HL-60 (cell line): ENCODE results near the gene MEMO1.

Experiments
- DNase-seq, 2 experiments: peaks; one replicate each; pipeline ENCODE4 v3.0.0-alpha.2; 2010 to 2020; ENCODE audit warnings: low read depth in 1 of 2, low spot score in 1 of 2
- H3K27ac ChIP-seq: fragments of 250-450 bp; sonication (Bioruptor Pico); replicated peaks from 2 replicates; pipeline ENCODE4 v1.5.1; 2020; ENCODE audit warnings: mild to moderate bottlenecking, moderate library complexity
- H3K27me3 ChIP-seq: fragments of 250-450 bp; sonication (Bioruptor Pico); 2 replicates; pipeline ENCODE4 v1.5.1; 2021; ENCODE audit warnings: mild to moderate bottlenecking, moderate library complexity; ENCODE audit not compliant: insufficient read depth, poor library complexity, severe bottlenecking
- H3K4me3 ChIP-seq: replicated peaks from 2 replicates; pipeline ENCODE4 v1.5.1; 2011; ENCODE audit warnings: mild to moderate bottlenecking, control low read depth, low read length; ENCODE audit not compliant: insufficient read depth
- GABPA ChIP-seq: IDR thresholded peaks from 2 replicates; pipeline ENCODE4 v1.6.1; 2012; ENCODE audit warnings: low read depth
- POLR2AphosphoS5 ChIP-seq: IDR thresholded peaks from 2 replicates; pipeline ENCODE4 v1.6.1; 2012; ENCODE audit warnings: low read depth
- SPI1 ChIP-seq: IDR thresholded peaks from 2 replicates; pipeline ENCODE4 v1.6.1; 2012; ENCODE audit warnings: low read depth, mild to moderate bottlenecking, borderline replicate concordance
- TF ChIP-seq, protein P1 (sequence below): IDR thresholded peaks from one replicate; pipeline ENCODE4 v1.5.1; 2011; ENCODE audit warnings: low read length, control low read depth, inconsistent platforms; ENCODE audit not compliant: insufficient read depth
- TF ChIP-seq, protein P2 (sequence below): IDR thresholded peaks from 2 replicates; pipeline ENCODE4 v1.6.1; 2012; ENCODE audit warnings: low read depth; ENCODE audit not compliant: insufficient replicate concordance

Gene MEMO1

DNA sequence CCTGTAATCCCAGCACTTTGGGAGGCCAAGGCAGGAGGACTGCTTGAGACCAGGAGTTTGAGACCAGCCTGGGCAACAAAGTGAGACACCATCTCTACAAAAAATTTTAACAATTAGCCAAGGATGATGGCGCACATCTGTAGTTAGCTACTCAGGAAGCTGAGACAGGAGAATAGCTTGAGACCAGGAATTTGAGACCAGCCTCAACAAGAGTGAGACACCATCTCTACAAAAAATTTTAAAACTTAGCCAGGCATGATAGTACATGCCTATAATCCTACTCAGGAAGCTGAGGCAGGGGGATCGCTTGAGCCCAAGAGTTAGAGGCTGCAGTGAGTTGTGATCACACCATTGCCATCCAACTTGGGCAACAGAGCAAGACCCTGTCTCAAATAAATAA, 7.0 kb downstream of the MEMO1 start:
- Histone ChIP-seq H3K27me3 (no peaks in the 10 kb centered on the region), H3K4me3 (no peak overlapping the region), H3K27ac (no peak overlapping the region)
- DNase-seq, result no peak
- TF ChIP-seq, protein P1, sequence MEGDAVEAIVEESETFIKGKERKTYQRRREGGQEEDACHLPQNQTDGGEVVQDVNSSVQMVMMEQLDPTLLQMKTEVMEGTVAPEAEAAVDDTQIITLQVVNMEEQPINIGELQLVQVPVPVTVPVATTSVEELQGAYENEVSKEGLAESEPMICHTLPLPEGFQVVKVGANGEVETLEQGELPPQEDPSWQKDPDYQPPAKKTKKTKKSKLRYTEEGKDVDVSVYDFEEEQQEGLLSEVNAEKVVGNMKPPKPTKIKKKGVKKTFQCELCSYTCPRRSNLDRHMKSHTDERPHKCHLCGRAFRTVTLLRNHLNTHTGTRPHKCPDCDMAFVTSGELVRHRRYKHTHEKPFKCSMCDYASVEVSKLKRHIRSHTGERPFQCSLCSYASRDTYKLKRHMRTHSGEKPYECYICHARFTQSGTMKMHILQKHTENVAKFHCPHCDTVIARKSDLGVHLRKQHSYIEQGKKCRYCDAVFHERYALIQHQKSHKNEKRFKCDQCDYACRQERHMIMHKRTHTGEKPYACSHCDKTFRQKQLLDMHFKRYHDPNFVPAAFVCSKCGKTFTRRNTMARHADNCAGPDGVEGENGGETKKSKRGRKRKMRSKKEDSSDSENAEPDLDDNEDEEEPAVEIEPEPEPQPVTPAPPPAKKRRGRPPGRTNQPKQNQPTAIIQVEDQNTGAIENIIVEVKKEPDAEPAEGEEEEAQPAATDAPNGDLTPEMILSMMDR, result no peak
- TF ChIP-seq GABPA (no peak), POLR2AphosphoS5 (no peak), SPI1 (no peak)
- TF ChIP-seq, protein P2, sequence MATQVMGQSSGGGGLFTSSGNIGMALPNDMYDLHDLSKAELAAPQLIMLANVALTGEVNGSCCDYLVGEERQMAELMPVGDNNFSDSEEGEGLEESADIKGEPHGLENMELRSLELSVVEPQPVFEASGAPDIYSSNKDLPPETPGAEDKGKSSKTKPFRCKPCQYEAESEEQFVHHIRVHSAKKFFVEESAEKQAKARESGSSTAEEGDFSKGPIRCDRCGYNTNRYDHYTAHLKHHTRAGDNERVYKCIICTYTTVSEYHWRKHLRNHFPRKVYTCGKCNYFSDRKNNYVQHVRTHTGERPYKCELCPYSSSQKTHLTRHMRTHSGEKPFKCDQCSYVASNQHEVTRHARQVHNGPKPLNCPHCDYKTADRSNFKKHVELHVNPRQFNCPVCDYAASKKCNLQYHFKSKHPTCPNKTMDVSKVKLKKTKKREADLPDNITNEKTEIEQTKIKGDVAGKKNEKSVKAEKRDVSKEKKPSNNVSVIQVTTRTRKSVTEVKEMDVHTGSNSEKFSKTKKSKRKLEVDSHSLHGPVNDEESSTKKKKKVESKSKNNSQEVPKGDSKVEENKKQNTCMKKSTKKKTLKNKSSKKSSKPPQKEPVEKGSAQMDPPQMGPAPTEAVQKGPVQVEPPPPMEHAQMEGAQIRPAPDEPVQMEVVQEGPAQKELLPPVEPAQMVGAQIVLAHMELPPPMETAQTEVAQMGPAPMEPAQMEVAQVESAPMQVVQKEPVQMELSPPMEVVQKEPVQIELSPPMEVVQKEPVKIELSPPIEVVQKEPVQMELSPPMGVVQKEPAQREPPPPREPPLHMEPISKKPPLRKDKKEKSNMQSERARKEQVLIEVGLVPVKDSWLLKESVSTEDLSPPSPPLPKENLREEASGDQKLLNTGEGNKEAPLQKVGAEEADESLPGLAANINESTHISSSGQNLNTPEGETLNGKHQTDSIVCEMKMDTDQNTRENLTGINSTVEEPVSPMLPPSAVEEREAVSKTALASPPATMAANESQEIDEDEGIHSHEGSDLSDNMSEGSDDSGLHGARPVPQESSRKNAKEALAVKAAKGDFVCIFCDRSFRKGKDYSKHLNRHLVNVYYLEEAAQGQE, result no peak

DNA sequence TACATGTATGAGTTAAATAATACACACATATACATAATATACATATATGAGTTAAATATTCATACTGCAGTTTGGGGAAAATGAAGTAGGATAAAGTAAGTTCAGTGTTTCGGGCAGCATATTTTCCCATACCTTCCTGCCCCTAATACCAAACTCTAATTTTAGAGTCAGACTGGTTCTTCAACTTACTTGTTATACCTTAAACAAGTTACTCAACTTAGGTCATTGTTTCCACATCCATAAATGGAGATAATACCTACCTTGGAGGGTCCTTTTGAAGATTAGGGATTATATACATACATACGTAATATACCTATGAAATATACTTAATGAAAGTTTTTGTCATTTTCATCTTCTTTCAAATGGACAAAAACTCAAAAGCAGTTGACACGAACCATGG, 8.4 kb downstream of the MEMO1 start:
- no peaks in the 10 kb centered on the region for H3K27me3 ChIP-seq
- no peak overlapping the region for H3K27ac ChIP-seq
- TF ChIP-seq, protein P2, result no peak
- TF ChIP-seq SPI1, result no peak
- TF ChIP-seq, protein P1, result no peak
- TF ChIP-seq POLR2AphosphoS5, result no peak
- TF ChIP-seq GABPA, result no peak
- no peak for DNase-seq
- no peak overlapping the region for H3K4me3 ChIP-seq

DNA sequence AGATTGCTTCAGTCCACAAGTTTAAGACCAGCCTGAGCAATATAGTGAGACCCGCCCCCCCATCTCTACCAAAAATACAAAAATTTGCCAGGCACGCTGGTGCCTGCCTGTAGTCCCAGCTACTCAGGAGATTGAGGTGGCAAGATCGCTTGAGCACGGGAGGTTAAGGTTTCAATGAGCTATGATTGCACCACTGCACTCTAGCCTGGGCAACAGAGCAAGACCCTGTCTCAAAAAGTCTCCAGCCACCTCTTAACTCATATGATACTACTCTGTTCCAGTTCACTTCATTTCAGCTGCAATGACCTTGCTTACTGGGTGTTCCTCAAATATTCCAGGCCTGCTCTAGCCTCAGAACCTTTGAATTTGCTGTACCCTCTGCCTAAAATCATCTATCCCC, 11.4 kb downstream of the MEMO1 start:
- TF ChIP-seq, protein P2, result no peak
- no peak for TF ChIP-seq SPI1
- no peak for TF ChIP-seq POLR2AphosphoS5
- TF ChIP-seq, protein P1, result no peak
- no peak for TF ChIP-seq GABPA
- H3K4me3 ChIP-seq, result no peak overlapping the region
- no peak overlapping the region for H3K27ac ChIP-seq
- no peaks in the 10 kb centered on the region for H3K27me3 ChIP-seq
- no peak for DNase-seq
